Astrocyte (in vitro differentiated cells and primary cell): Measurements from ENCODE around the gene MAN2A1. TPM values are rescaled to one million over a fixed set of nuclear protein-coding genes. Genes with fewer than 3 reads are reported as not detected.

Experiments used
- DNase-seq: peaks from one replicate; pipeline ENCODE4 v3.0.0-alpha.2; 2010; ENCODE audit warnings: low read depth
- FAIRE-seq: peaks from 2 replicates; lab custom pipeline; 2011; peaks lifted over from hg19 to GRCh38; lab: Jason Lieb, UNC
- H2AFZ ChIP-seq: 2 replicates; pipeline ENCODE4 v1.6.0; 2012; ENCODE audit warnings: low read depth, low read length, inconsistent platforms
- H3K27ac ChIP-seq: 2 replicates; pipeline ENCODE4 v1.5.1; 2011; ENCODE audit warnings: low read depth, low read length, inconsistent platforms
- H3K27me3 ChIP-seq: 2 replicates; pipeline ENCODE4 v1.6.0; 2011; ENCODE audit warnings: low read length, inconsistent platforms; ENCODE audit not compliant: insufficient read depth
- H3K36me3 ChIP-seq: 2 replicates; pipeline ENCODE4 v1.5.1; 2011; ENCODE audit warnings: low read length, inconsistent platforms; ENCODE audit not compliant: insufficient read depth
- H3K4me1 ChIP-seq: 2 replicates; pipeline ENCODE4 v1.5.1; 2011; ENCODE audit warnings: low read length, inconsistent platforms; ENCODE audit not compliant: insufficient read depth
- H3K4me2 ChIP-seq: 2 replicates; pipeline ENCODE4 v1.6.0; 2012; ENCODE audit warnings: low read length, inconsistent platforms
- H3K4me3 ChIP-seq: 2 replicates; pipeline ENCODE4 v1.5.1; 2011; ENCODE audit warnings: low read depth, mild to moderate bottlenecking, low read length, inconsistent platforms; ENCODE audit not compliant: insufficient read depth
- H3K79me2 ChIP-seq: 2 replicates; pipeline ENCODE4 v1.6.0; 2012; ENCODE audit warnings: mild to moderate bottlenecking, low read length, inconsistent platforms; ENCODE audit not compliant: insufficient read depth
- H3K9ac ChIP-seq: 2 replicates; pipeline ENCODE4 v1.6.0; 2012; ENCODE audit warnings: mild to moderate bottlenecking, low read length, inconsistent platforms
- H3K9me3 ChIP-seq: 2 replicates; pipeline ENCODE4 v1.5.1; 2012; ENCODE audit warnings: low read depth, mild to moderate bottlenecking, low read length, inconsistent platforms; ENCODE audit not compliant: insufficient read depth
- H4K20me1 ChIP-seq: 2 replicates; pipeline ENCODE4 v1.6.0; 2012; ENCODE audit warnings: low read length, inconsistent platforms; ENCODE audit not compliant: insufficient read depth
- H3K27ac Mint-ChIP-seq: one replicate; pipeline ENCODE4 v1.8.0; 2021; ENCODE audit warnings: mild to moderate bottlenecking, mixed read lengths; ENCODE audit not compliant: unreplicated experiment
- H3K27me3 Mint-ChIP-seq: one replicate; pipeline ENCODE4 v1.8.0; 2021; ENCODE audit warnings: low read depth, mixed read lengths; ENCODE audit not compliant: unreplicated experiment
- H3K36me3 Mint-ChIP-seq: one replicate; pipeline ENCODE4 v1.8.0; 2021; ENCODE audit warnings: low read depth, mixed read lengths; ENCODE audit not compliant: unreplicated experiment
- H3K4me1 Mint-ChIP-seq: one replicate; pipeline ENCODE4 v1.8.0; 2021; ENCODE audit warnings: low read depth, mixed read lengths; ENCODE audit not compliant: unreplicated experiment
- H3K4me3 Mint-ChIP-seq: one replicate; pipeline ENCODE4 v1.8.0; 2021; ENCODE audit warnings: mild to moderate bottlenecking, moderate library complexity, mixed read lengths; ENCODE audit not compliant: unreplicated experiment
- H3K9me3 Mint-ChIP-seq: one replicate; pipeline ENCODE4 v1.8.0; 2021; ENCODE audit warnings: mild to moderate bottlenecking, mixed read lengths; ENCODE audit not compliant: unreplicated experiment
- EZH2 ChIP-seq: IDR thresholded peaks from 2 replicates; pipeline ENCODE4 v1.6.1; 2012; ENCODE audit warnings: mild to moderate bottlenecking, low read length, inconsistent platforms; ENCODE audit not compliant: insufficient read depth
- total RNA-seq: library from RNA; stranded (reverse); gene quantifications from 2 replicates; pipeline ENCODE4 v1.2.1, GENCODE V29; 2021
- TF ChIP-seq, protein P1 (sequence below): IDR thresholded peaks from 2 replicates; pipeline ENCODE4 v1.5.1; 2011; ENCODE audit warnings: low read depth, mild to moderate bottlenecking, inconsistent platforms, low read length, moderate library complexity; ENCODE audit not compliant: insufficient read depth

The MAN2A1 gene
- total RNA-seq, 1 donor from 2014 or later = 109 TPM

DNA sequence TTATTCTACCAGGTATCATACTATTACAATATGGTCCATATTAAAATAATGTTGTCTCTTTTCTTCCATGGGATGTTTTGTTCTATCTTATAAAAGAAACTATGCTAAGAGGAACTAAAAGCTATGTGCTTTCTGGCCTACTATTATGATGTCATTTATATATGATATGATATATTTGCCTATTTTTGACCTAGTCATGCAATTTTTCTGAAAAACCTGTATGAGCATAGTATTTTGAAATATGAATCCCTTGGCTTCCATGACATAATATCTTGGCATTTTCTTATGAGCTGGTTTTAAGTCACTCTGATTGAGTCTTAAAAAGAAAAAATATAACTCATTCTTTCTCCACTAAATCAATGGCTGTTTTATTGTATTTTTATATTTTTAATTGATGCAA is 60.7 kb downstream of the MAN2A1 start:
- Histone ChIP-seq H3K4me1 (peaks cover 9% of the 10 kb centered on the region), H3K4me2 (no peak overlapping the region), H3K36me3 (peaks cover 2% of the 10 kb centered on the region), H3K4me3 (no peak overlapping the region), H2AFZ (no peak overlapping the region), H3K9ac (no peak overlapping the region), H3K27ac (no peak overlapping the region), H3K9me3 (no peaks in the 10 kb centered on the region), H3K27me3 (no peaks in the 10 kb centered on the region), H3K79me2 (peaks cover 75% of the 10 kb centered on the region), H4K20me1 (no peaks in the 10 kb centered on the region)
- Mint-ChIP-seq H3K36me3 (no peaks in the 10 kb centered on the region), H3K27ac (no peak overlapping the region), H3K27me3 (no peaks in the 10 kb centered on the region), H3K9me3 (no peaks in the 10 kb centered on the region), H3K4me3 (no peak overlapping the region), H3K4me1 (peaks cover 26% of the 10 kb centered on the region)
- TF ChIP-seq, protein P1, sequence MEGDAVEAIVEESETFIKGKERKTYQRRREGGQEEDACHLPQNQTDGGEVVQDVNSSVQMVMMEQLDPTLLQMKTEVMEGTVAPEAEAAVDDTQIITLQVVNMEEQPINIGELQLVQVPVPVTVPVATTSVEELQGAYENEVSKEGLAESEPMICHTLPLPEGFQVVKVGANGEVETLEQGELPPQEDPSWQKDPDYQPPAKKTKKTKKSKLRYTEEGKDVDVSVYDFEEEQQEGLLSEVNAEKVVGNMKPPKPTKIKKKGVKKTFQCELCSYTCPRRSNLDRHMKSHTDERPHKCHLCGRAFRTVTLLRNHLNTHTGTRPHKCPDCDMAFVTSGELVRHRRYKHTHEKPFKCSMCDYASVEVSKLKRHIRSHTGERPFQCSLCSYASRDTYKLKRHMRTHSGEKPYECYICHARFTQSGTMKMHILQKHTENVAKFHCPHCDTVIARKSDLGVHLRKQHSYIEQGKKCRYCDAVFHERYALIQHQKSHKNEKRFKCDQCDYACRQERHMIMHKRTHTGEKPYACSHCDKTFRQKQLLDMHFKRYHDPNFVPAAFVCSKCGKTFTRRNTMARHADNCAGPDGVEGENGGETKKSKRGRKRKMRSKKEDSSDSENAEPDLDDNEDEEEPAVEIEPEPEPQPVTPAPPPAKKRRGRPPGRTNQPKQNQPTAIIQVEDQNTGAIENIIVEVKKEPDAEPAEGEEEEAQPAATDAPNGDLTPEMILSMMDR = no peak
- no peak for TF ChIP-seq EZH2
- FAIRE-seq (no peak), DNase-seq (no peak)

DNA sequence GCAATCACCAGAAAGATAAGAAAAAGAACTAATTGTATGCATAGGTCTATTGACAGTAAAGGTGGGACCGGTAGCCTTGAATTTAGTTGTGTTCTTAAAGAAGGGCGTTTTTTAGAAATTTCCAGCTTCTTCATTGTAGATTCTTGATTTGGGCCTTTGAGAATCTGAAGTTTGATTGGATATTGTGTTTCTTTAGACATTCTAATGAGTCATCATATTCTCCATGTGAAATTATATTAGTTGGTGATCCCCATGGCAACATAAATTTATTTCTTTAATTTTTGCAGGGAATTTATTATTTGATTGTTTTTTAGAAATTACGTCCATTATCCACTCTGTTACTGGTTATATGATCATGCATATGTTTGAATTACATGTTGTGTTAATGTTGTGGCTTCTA is 63.6 kb downstream of the MAN2A1 start:
- H3K79me2 ChIP-seq = peaks cover 63% of the 10 kb centered on the region
- no peak overlapping the region for H3K27ac Mint-ChIP-seq

DNA sequence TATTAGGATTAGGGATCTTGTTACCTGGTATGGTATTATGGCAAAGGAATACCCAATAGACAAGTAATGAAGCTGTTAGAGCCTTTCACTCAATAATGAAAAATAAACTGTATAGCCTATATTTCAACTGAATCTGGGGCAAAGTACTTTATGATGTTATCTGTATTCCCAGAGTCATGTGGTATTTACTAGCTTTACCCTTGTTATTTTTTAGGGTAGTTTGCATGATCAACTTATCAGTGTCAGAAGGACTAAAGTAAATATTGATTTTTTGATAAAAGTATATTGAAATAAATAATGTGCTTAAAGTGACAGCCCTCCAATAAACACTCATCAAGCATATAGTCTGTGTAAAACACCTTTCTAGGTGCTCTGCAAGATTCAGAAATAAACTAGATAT is 64.6 kb downstream of the MAN2A1 start:
- DNase-seq (no peak), FAIRE-seq (no peak)
- Histone ChIP-seq H2AFZ (no peak overlapping the region), H4K20me1 (no peaks in the 10 kb centered on the region), H3K79me2 (peaks cover 54% of the 10 kb centered on the region), H3K4me1 (peaks cover under 1% of the 10 kb centered on the region), H3K9me3 (no peaks in the 10 kb centered on the region), H3K36me3 (no peaks in the 10 kb centered on the region), H3K4me2 (no peak overlapping the region), H3K27ac (no peak overlapping the region), H3K4me3 (no peak overlapping the region), H3K27me3 (no peaks in the 10 kb centered on the region), H3K9ac (no peak overlapping the region)
- Mint-ChIP-seq H3K9me3 (no peaks in the 10 kb centered on the region), H3K36me3 (peaks cover 5% of the 10 kb centered on the region), H3K27me3 (no peaks in the 10 kb centered on the region), H3K27ac (no peak overlapping the region), H3K4me3 (no peak overlapping the region), H3K4me1 (peaks cover 21% of the 10 kb centered on the region)
- TF ChIP-seq, protein P1 = no peak
- TF ChIP-seq EZH2 = no peak

More for the DNA sequence above, 63.6 kb downstream of the MAN2A1 start:
- no peaks in the 10 kb centered on the region for H3K9me3 Mint-ChIP-seq
- Histone ChIP-seq H2AFZ (no peak overlapping the region), H3K9me3 (no peaks in the 10 kb centered on the region), H3K4me3 (no peak overlapping the region), H4K20me1 (no peaks in the 10 kb centered on the region), H3K27ac (no peak overlapping the region), H3K36me3 (no peaks in the 10 kb centered on the region), H3K4me2 (no peak overlapping the region), H3K4me1 (peaks cover 8% of the 10 kb centered on the region), H3K27me3 (no peaks in the 10 kb centered on the region), H3K9ac (no peak overlapping the region)
- H3K4me1 Mint-ChIP-seq = peaks cover 24% of the 10 kb centered on the region
- H3K4me3 Mint-ChIP-seq = no peak overlapping the region
- no peaks in the 10 kb centered on the region for H3K27me3 Mint-ChIP-seq
- FAIRE-seq (no peak), DNase-seq (no peak)
- TF ChIP-seq, protein P1 = no peak
- TF ChIP-seq EZH2 = no peak
- H3K36me3 Mint-ChIP-seq = peaks cover 5% of the 10 kb centered on the region
